ENCODE measurements around the gene PRSS57.

The PRSS57 gene

GRCh38 chr19:737591-738093 is 42.4 kb upstream of the PRSS57 start:
- TF ChIP-seq MYNN (tag by site-specific recombination; IDR thresholded peaks at IDR 0.05; ENCODE audit: borderline replicate concordance) (no peak), ZNF433 (tag by site-specific recombination; IDR thresholded peaks at IDR 0.05; ENCODE audit: low read depth) (no peak), EGR2 (tag by site-specific recombination; IDR thresholded peaks at IDR 0.05; ENCODE audit: low read depth) (peak; percentile 44; the same call in 1 of the 2 replicates), PATZ1 (tag by site-specific recombination; IDR thresholded peaks at IDR 0.05) (peak; percentile 46; the same call in 1 of the 2 replicates), ZNF791 (tag by site-specific recombination; IDR thresholded peaks at IDR 0.05) (no peak), ZNF155 (tag by site-specific recombination; IDR thresholded peaks at IDR 0.05) (no peak), ZNF341 (tag by site-specific recombination; IDR thresholded peaks at IDR 0.05; ENCODE audit: low read depth) (peak; percentile 96), ZNF623 (tag by site-specific recombination; IDR thresholded peaks at IDR 0.05) (peak; percentile 100), ZNF223 (tag by site-specific recombination; IDR thresholded peaks at IDR 0.05) (0 out of 2 replicates have a peak, but pooled peaks have one; percentile 18), ZNF19 (tag by site-specific recombination; IDR thresholded peaks at IDR 0.05; ENCODE audit: low read depth) (no peak), KLF10 (tag by site-specific recombination; IDR thresholded peaks at IDR 0.05) (no peak), ZFHX2 (tag by site-specific recombination; conservative IDR thresholded peaks at IDR 0.05) (peak; percentile 43; the same call in 1 of the 2 replicates)
- TF ChIP-seq, protein P1, sequence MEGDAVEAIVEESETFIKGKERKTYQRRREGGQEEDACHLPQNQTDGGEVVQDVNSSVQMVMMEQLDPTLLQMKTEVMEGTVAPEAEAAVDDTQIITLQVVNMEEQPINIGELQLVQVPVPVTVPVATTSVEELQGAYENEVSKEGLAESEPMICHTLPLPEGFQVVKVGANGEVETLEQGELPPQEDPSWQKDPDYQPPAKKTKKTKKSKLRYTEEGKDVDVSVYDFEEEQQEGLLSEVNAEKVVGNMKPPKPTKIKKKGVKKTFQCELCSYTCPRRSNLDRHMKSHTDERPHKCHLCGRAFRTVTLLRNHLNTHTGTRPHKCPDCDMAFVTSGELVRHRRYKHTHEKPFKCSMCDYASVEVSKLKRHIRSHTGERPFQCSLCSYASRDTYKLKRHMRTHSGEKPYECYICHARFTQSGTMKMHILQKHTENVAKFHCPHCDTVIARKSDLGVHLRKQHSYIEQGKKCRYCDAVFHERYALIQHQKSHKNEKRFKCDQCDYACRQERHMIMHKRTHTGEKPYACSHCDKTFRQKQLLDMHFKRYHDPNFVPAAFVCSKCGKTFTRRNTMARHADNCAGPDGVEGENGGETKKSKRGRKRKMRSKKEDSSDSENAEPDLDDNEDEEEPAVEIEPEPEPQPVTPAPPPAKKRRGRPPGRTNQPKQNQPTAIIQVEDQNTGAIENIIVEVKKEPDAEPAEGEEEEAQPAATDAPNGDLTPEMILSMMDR (tag by site-specific recombination; IDR thresholded peaks at IDR 0.05), result peak; percentile 38; the same call in 1 of the 2 replicates
- POLR2A ChIA-PET, result interaction anchor here (0.9 kb wide), 1 partner anchor 61 kb away, joined by 5 read pairs; the partner anchor contains the start of gene FSTL3
- Histone ChIP-seq H3K27ac (ENCODE audit: extremely low read depth, low read depth, low read length) (no peak overlapping the region), H3K4me1 (ENCODE audit: control insufficient read depth, insufficient read depth, low read length) (no peaks in the 10 kb centered on the region), H3K4me3 (ENCODE audit: low read depth, low read length) (no peak overlapping the region), H3K9me3 (ENCODE audit: control insufficient read depth, insufficient read depth, low read depth, low read length) (no peaks in the 10 kb centered on the region), H3K36me3 (ENCODE audit: control insufficient read depth in 2 of 2, insufficient read depth in 1 of 2, low read length in 2 of 2) (peaks cover 0 to 19% of the 10 kb centered on the region in 2 experiments; a peak in 2 of 3 replicates)
- CTCF ChIA-PET, result interaction anchor here (0.7 to 1.1 kb wide), 6 partner anchors 10 to 123 kb away, joined by 3 to 5 read pairs (median 3); partner anchors contain the start of gene RNF126

- ChIA-PET CTCF (no interaction called here), POLR2A (no interaction called here)
Observed at GRCh38 chr19:736125-736524, 40.9 kb upstream of the PRSS57 start.

More at GRCh38 chr19:736125-736524, 40.9 kb upstream of the PRSS57 start:
- Histone ChIP-seq H3K9me3 (ENCODE audit: control insufficient read depth, insufficient read depth, low read depth, low read length) (no peaks in the 10 kb centered on the region), H3K36me3 (ENCODE audit: control insufficient read depth in 2 of 2, insufficient read depth in 1 of 2, low read length in 2 of 2) (peaks cover 0 to 25% of the 10 kb centered on the region in 2 experiments; a peak in 2 of 3 replicates), H3K4me3 (ENCODE audit: low read depth, low read length) (no peak overlapping the region), H3K4me1 (ENCODE audit: control insufficient read depth, insufficient read depth, low read length) (no peaks in the 10 kb centered on the region), H3K27ac (ENCODE audit: extremely low read depth, low read depth, low read length) (no peak overlapping the region)
- TF ChIP-seq KLF7 (tag by site-specific recombination; IDR thresholded peaks at IDR 0.05; ENCODE audit: borderline replicate concordance) (no peak), ZNF558 (tag by site-specific recombination; IDR thresholded peaks at IDR 0.05) (no peak), HIC1 (tag by site-specific recombination; IDR thresholded peaks at IDR 0.05) (no peak), ZNF585B (tag by site-specific recombination; IDR thresholded peaks at IDR 0.05) (no peak), ZNF211 (tag by site-specific recombination; IDR thresholded peaks at IDR 0.05; ENCODE audit: low read depth) (no peak), ZBTB8A (tag by site-specific recombination; IDR thresholded peaks at IDR 0.05) (no peak), SCRT2 (tag by site-specific recombination; IDR thresholded peaks at IDR 0.05) (no peak), ZNF664 (tag by site-specific recombination; IDR thresholded peaks at IDR 0.05) (no peak), ZNF830 (tag by site-specific recombination; IDR thresholded peaks at IDR 0.05; ENCODE audit: low read depth) (no peak), ZNF133 (tag by site-specific recombination; IDR thresholded peaks at IDR 0.05) (no peak), MYNN (tag by site-specific recombination; IDR thresholded peaks at IDR 0.05; ENCODE audit: borderline replicate concordance) (no peak), ZNF248 (tag by site-specific recombination; IDR thresholded peaks at IDR 0.05) (no peak)
- TF ChIP-seq, protein P2, sequence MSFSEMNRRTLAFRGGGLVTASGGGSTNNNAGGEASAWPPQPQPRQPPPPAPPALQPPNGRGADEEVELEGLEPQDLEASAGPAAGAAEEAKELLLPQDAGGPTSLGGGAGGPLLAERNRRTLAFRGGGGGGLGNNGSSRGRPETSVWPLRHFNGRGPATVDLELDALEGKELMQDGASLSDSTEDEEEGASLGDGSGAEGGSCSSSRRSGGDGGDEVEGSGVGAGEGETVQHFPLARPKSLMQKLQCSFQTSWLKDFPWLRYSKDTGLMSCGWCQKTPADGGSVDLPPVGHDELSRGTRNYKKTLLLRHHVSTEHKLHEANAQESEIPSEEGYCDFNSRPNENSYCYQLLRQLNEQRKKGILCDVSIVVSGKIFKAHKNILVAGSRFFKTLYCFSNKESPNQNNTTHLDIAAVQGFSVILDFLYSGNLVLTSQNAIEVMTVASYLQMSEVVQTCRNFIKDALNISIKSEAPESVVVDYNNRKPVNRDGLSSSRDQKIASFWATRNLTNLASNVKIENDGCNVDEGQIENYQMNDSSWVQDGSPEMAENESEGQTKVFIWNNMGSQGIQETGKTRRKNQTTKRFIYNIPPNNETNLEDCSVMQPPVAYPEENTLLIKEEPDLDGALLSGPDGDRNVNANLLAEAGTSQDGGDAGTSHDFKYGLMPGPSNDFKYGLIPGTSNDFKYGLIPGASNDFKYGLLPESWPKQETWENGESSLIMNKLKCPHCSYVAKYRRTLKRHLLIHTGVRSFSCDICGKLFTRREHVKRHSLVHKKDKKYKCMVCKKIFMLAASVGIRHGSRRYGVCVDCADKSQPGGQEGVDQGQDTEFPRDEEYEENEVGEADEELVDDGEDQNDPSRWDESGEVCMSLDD (tag by site-specific recombination; IDR thresholded peaks at IDR 0.05), result no peak
